ENCODE measurements around the gene SLC8A3.

DNA sequence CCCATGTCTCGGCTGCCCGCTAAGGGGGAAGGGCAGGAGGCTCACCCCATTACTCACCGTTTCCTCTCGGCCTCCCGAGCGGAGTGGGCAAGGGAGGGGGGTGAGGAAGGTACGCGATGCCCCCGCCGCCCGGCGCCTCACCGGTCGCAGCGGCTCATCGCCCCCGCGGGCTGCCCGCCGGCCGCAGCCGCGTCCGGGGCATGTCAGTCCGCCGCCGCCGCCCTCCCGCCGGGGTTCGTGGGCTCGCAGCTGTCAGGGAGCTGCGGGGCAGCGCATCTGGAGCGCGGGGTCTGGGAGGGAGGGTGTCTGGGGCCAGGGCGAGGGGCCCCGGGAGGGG lies 461 bp downstream of the SLC8A3 start:
- TF ChIP-seq POLR2AphosphoS5 (IDR thresholded peaks at IDR 0.05; ENCODE audit: low read depth, low read length) (no peak), CTCF (IDR thresholded peaks at IDR 0.05) (no peak), SIN3A (IDR thresholded peaks at IDR 0.05; ENCODE audit: borderline replicate concordance, insufficient read depth, low read depth, low read length) (no peak), REST (IDR thresholded peaks at IDR 0.05; ENCODE audit: insufficient read depth in 1 of 2, low read depth in 2 of 2, low read length in 1 of 2) (no peak)
